Lung (tissue), 12 donors: Measurements from ENCODE around the gene SEMA3A. TPM values are rescaled to one million over a fixed set of nuclear protein-coding genes. Genes with fewer than 3 reads are reported as not detected.

Experiments
- ATAC-seq: fragments of 200-7000 bp; cut with Tn5 transposase; one replicate; pipeline ENCODE4 v1.9.1; 2020; ENCODE audit warnings: moderate number of reproducible peaks; ENCODE audit not compliant: insufficient read depth, low FRiP score
- DNase-seq, 3 donors: peaks; one replicate each; pipeline ENCODE4 v3.0.0-alpha.2; 2013 to 2017
- H3K27ac ChIP-seq, 2 donors: one replicate each; pipeline ENCODE4 v1.5.1; 2013; ENCODE audit warnings: mild to moderate bottlenecking in 2 of 2, moderate library complexity in 2 of 2, control low read depth in 1 of 2, inconsistent platforms in 1 of 2, low read depth in 1 of 2, low read length in 1 of 2
- H3K27me3 ChIP-seq, 3 donors: one replicate each; pipeline ENCODE4 v1.5.1; 2013; ENCODE audit warnings: low read length in 2 of 3; ENCODE audit not compliant: control insufficient read depth in 3 of 3, insufficient read depth in 3 of 3
- H3K36me3 ChIP-seq, 4 donors: one replicate each; pipeline ENCODE4 v1.5.1; 2013; ENCODE audit warnings: low read length in 4 of 4, mild to moderate bottlenecking in 1 of 4, moderate library complexity in 1 of 4; ENCODE audit not compliant: control insufficient read depth in 4 of 4, insufficient read depth in 4 of 4
- H3K4me1 ChIP-seq, 5 donors: one replicate each; pipeline ENCODE4 v1.5.1; 2013; ENCODE audit warnings: low read length in 5 of 5, mild to moderate bottlenecking in 2 of 5, moderate library complexity in 1 of 5; ENCODE audit not compliant: control insufficient read depth in 5 of 5, insufficient read depth in 5 of 5
- H3K4me3 ChIP-seq: one replicate; pipeline ENCODE4 v1.5.1; 2013; ENCODE audit warnings: mild to moderate bottlenecking, control low read depth, moderate library complexity
- H3K9ac ChIP-seq, 2 donors: one replicate each; pipeline ENCODE4 v1.5.1; 2013; ENCODE audit warnings: low read length in 2 of 2, control low read depth in 1 of 2; ENCODE audit not compliant: insufficient read depth in 1 of 2
- H3K9me3 ChIP-seq, 4 donors: one replicate each; pipeline ENCODE4 v1.5.1; 2013; ENCODE audit warnings: low read length in 3 of 4, mild to moderate bottlenecking in 1 of 4, moderate library complexity in 1 of 4; ENCODE audit not compliant: control insufficient read depth in 4 of 4, insufficient read depth in 3 of 4
- WGBS, 2 donors: extraction: QIAGEN DNeasy Blood & Tissue Kit; methylation state at CpG; one replicate each; pipeline ENCODE4 v1.1.7; 2013; 5-methylcytosine and 5-hydroxymethylcytosine counted together
- polyA plus RNA-seq, 2 donors: library from polyadenylated mRNA; stranded (reverse); fragments of 200-250 nt; gene quantifications; one replicate each; pipeline ENCODE4 v1.2.1, GENCODE V29; 2013
- total RNA-seq, 2 donors: library from RNA; depleted of rRNA in 1 of 2; stranded (reverse); fragments of >200 nt in 1 of 2; gene quantifications; one replicate each; pipeline ENCODE4 v1.2.1, GENCODE V29; 2014 to 2021
- TF ChIP-seq, protein P1 (sequence below): IDR thresholded peaks from 2 replicates; pipeline ENCODE4 v1.5.1; 2012; ENCODE audit warnings: mild to moderate bottlenecking; ENCODE audit errors: control extremely low read depth, extremely low read depth
- donor health status: control.
- donor health status: control.
- donor health status: Bipolar disorder and iron deficiency.
- donor health status: healthy.
- donor health status: DM: yes; HTN: yes; CAD: no.

Gene SEMA3A
- total and polyA plus RNA-seq, 4 donors = 0.79 to 21.4 (median 5.5) TPM

- WGBS, 2 donors = 82 to 87% methylated on average over 2 of the region's 2 CpGs
- TF ChIP-seq, protein P1, sequence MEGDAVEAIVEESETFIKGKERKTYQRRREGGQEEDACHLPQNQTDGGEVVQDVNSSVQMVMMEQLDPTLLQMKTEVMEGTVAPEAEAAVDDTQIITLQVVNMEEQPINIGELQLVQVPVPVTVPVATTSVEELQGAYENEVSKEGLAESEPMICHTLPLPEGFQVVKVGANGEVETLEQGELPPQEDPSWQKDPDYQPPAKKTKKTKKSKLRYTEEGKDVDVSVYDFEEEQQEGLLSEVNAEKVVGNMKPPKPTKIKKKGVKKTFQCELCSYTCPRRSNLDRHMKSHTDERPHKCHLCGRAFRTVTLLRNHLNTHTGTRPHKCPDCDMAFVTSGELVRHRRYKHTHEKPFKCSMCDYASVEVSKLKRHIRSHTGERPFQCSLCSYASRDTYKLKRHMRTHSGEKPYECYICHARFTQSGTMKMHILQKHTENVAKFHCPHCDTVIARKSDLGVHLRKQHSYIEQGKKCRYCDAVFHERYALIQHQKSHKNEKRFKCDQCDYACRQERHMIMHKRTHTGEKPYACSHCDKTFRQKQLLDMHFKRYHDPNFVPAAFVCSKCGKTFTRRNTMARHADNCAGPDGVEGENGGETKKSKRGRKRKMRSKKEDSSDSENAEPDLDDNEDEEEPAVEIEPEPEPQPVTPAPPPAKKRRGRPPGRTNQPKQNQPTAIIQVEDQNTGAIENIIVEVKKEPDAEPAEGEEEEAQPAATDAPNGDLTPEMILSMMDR = no peak
Measured at GRCh38 chr7:83931968-83932367, 262.6 kb downstream of the SEMA3A start.

DNA sequence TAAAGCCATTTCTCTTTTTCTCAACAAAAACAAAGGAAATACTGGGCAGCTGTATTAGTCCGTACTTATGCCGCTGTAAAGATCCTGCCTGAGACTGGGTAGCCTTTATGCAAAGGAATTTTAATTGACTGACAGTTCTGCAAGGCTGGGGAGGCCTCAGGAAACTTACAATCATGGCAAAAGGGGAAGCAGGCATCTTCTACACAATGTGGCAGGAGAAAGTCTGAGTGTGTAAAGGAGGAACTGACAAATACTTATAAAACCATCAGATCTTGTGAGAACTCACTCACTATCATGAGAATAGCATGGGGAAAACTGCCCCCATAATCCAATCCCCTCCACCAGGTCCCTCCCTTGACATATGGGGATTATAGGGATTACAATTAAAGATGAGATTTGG, 264.3 kb downstream of the SEMA3A start:
- H3K27ac ChIP-seq = no peak overlapping the region
- no peaks in the 10 kb centered on the region for H3K36me3 ChIP-seq
- WGBS, 2 donors = 85% methylated on average over 2 of the region's 2 CpGs
- no peaks in the 10 kb centered on the region for H3K4me1 ChIP-seq
- no peak overlapping the region for H3K4me3 ChIP-seq
- DNase-seq (no peak), ATAC-seq (no peak)
- no peak overlapping the region for H3K9ac ChIP-seq
- H3K27me3 ChIP-seq = no peaks in the 10 kb centered on the region
- TF ChIP-seq, protein P1 = no peak
- no peaks in the 10 kb centered on the region for H3K9me3 ChIP-seq

More at GRCh38 chr7:83931968-83932367, 262.6 kb downstream of the SEMA3A start:
- Histone ChIP-seq H3K27ac (no peak overlapping the region), H3K27me3 (no peaks in the 10 kb centered on the region), H3K9me3 (no peaks in the 10 kb centered on the region), H3K36me3 (no peaks in the 10 kb centered on the region), H3K9ac (no peak overlapping the region), H3K4me3 (no peak overlapping the region), H3K4me1 (no peaks in the 10 kb centered on the region)
- ATAC-seq (no peak), DNase-seq (no peak)

- Histone ChIP-seq H3K27ac (no peak overlapping the region), H3K9me3 (no peaks in the 10 kb centered on the region), H3K36me3 (no peaks in the 10 kb centered on the region), H3K4me1 (peaks cover 0 to 9% (median 0%) of the 10 kb centered on the region in 5 donors), H3K4me3 (no peak overlapping the region), H3K27me3 (no peaks in the 10 kb centered on the region), H3K9ac (no peak overlapping the region)
- DNase-seq (no peak), ATAC-seq (no peak)
- TF ChIP-seq, protein P1 = no peak
- WGBS, 2 donors = 40 to 96% methylated on average over 1 of the region's 1 CpG
Measured at GRCh38 chr7:83925860-83926259, 268.7 kb downstream of the SEMA3A start.

GRCh38 chr7:83921941-83922607, 272.5 kb downstream of the SEMA3A start:
- peak in 2 of 3 donors; percentile 20 to 76 for DNase-seq
- Histone ChIP-seq H3K9me3 (no peaks in the 10 kb centered on the region), H3K4me3 (no peak overlapping the region), H3K36me3 (no peaks in the 10 kb centered on the region), H3K9ac (no peak overlapping the region), H3K27me3 (no peaks in the 10 kb centered on the region), H3K27ac (no peak overlapping the region), H3K4me1 (peaks cover 0 to 9% (median 0%) of the 10 kb centered on the region in 5 donors)
- TF ChIP-seq, protein P1 = no peak
- ATAC-seq = no peak
- 57 to 60% methylated on average over 4 of the region's 4 CpGs for WGBS, 2 donors
